HG03045 (cell line): ENCODE data around the gene ADSS2.
"Not testable (repeated sequence)": the region's sequence is repeated elsewhere in the genome, so short reads cannot be mapped to it uniquely, and the experiment has no call there.

ENCODE experiments used
- ATAC-seq: cut with Tn5 transposase; IDR thresholded peaks from one replicate; pipeline ENCODE4 v1.9.1; 2021; ENCODE audit warnings: mild to moderate bottlenecking, moderate library complexity; ENCODE audit not compliant: unreplicated experiment

Gene ADSS2

GRCh38 chr1:244400974-244401373 lies 50.7 kb downstream of the ADSS2 start:
- no peak for ATAC-seq

- no peak for ATAC-seq
Observed at GRCh38 chr1:244397131-244397530, 54.6 kb downstream of the ADSS2 start.

GRCh38 chr1:244395965-244396364 lies 55.7 kb downstream of the ADSS2 start:
- ATAC-seq, result no peak

- no peak for ATAC-seq
Observed at GRCh38 chr1:244394826-244395765, 56.6 kb downstream of the ADSS2 start.

GRCh38 chr1:244394346-244394745 lies 57.4 kb downstream of the ADSS2 start:
- no peak for ATAC-seq

- no peak for ATAC-seq
Observed at GRCh38 chr1:244393604-244394176, 58.0 kb downstream of the ADSS2 start.

GRCh38 chr1:244391761-244392160 lies 59.9 kb downstream of the ADSS2 start:
- ATAC-seq, result no peak

GRCh38 chr1:244388961-244389360 lies 62.7 kb downstream of the ADSS2 start:
- no peak for ATAC-seq

- no peak for ATAC-seq
Observed at GRCh38 chr1:244387415-244387814, 64.3 kb downstream of the ADSS2 start.

- ATAC-seq, result no peak
Observed at GRCh38 chr1:244386595-244386994, 65.1 kb downstream of the ADSS2 start.

GRCh38 chr1:244384066-244384465 lies 67.6 kb downstream of the ADSS2 start:
- ATAC-seq, result no peak

- no peak for ATAC-seq
Observed at GRCh38 chr1:244383278-244383884, 68.3 kb downstream of the ADSS2 start.

GRCh38 chr1:244381878-244382565 lies 69.7 kb downstream of the ADSS2 start:
- no peak for ATAC-seq

GRCh38 chr1:244376126-244376525 lies 75.6 kb downstream of the ADSS2 start:
- no peak for ATAC-seq

GRCh38 chr1:244375051-244375450 lies 76.7 kb downstream of the ADSS2 start:
- ATAC-seq, result no peak

GRCh38 chr1:244374484-244374883 lies 77.2 kb downstream of the ADSS2 start:
- ATAC-seq, result not testable (repeated sequence)

- ATAC-seq, result no peak
Observed at GRCh38 chr1:244371242-244372141, 80.2 kb downstream of the ADSS2 start.

GRCh38 chr1:244370060-244370637 lies 81.6 kb downstream of the ADSS2 start:
- no peak for ATAC-seq

GRCh38 chr1:244369256-244370057 lies 82.3 kb downstream of the ADSS2 start:
- no peak for ATAC-seq
